HG03469 (cell line): ENCODE results near the gene SMPDL3B.
"Not testable (repeated sequence)": the region's sequence is repeated elsewhere in the genome, so short reads cannot be mapped to it uniquely, and the experiment has no call there.

Experiments used
- ATAC-seq: cut with Tn5 transposase; IDR thresholded peaks from one replicate; pipeline ENCODE4 v1.9.1; 2021; ENCODE audit warnings: mild to moderate bottlenecking, moderate library complexity, moderate number of reproducible peaks; ENCODE audit not compliant: unreplicated experiment

Gene SMPDL3B

GRCh38 chr1:27967884-27968466, 33.2 kb downstream of the SMPDL3B start:
- ATAC-seq: no peak

GRCh38 chr1:27968692-27969091, 33.9 kb downstream of the SMPDL3B start:
- ATAC-seq: no peak

GRCh38 chr1:27970401-27970800, 35.6 kb downstream of the SMPDL3B start:
- ATAC-seq: no peak

- ATAC-seq: no peak
These were observed 36.9 kb downstream of the SMPDL3B start for GRCh38 chr1:27971674-27972073.

GRCh38 chr1:27972141-27972540, 37.3 kb downstream of the SMPDL3B start:
- ATAC-seq: no peak

GRCh38 chr1:27973771-27974416, 39.1 kb downstream of the SMPDL3B start:
- no peak for ATAC-seq

- ATAC-seq: no peak
These were observed 39.6 kb downstream of the SMPDL3B start for GRCh38 chr1:27974417-27974781.

- ATAC-seq: no peak
These were observed 44.5 kb downstream of the SMPDL3B start for GRCh38 chr1:27979151-27979858.

- ATAC-seq: no peak
These were observed 45.0 kb downstream of the SMPDL3B start for GRCh38 chr1:27979859-27980201.

- ATAC-seq: no peak
These were observed 45.5 kb downstream of the SMPDL3B start for GRCh38 chr1:27980216-27980845.

GRCh38 chr1:27981145-27981544, 46.3 kb downstream of the SMPDL3B start:
- no peak for ATAC-seq

- ATAC-seq: no peak
These were observed 56.2 kb downstream of the SMPDL3B start for GRCh38 chr1:27990920-27991537.

- no peak for ATAC-seq
These were observed 57.5 kb downstream of the SMPDL3B start for GRCh38 chr1:27992276-27992675.

- ATAC-seq: no peak
These were observed 58.4 kb downstream of the SMPDL3B start for GRCh38 chr1:27993241-27993640.

GRCh38 chr1:27994060-27994459, 59.3 kb downstream of the SMPDL3B start:
- ATAC-seq: no peak

GRCh38 chr1:27994526-27994925, 59.7 kb downstream of the SMPDL3B start:
- ATAC-seq: not testable (repeated sequence)

GRCh38 chr1:27999055-27999454, 64.3 kb downstream of the SMPDL3B start:
- no peak for ATAC-seq

- no peak for ATAC-seq
These were observed 67.8 kb downstream of the SMPDL3B start for GRCh38 chr1:28002600-28002999.

GRCh38 chr1:28003117-28003516, 68.3 kb downstream of the SMPDL3B start:
- ATAC-seq: not testable (repeated sequence)
